T follicular helper cell (primary cell): ENCODE results near the gene PTCH1.
A peak's percentile ranks its signal among the peaks of the same experiment; 100 is the strongest.

Experiments used
- DNase-seq: peaks from one replicate; pipeline ENCODE4 v3.0.0-alpha.2; 2020; ENCODE audit warnings: low read depth

PTCH1 gene

GRCh38 chr9:95512709-95513095 lies 4.1 kb downstream of the PTCH1 start:
- DNase-seq: no peak

- no peak for DNase-seq
These were observed 4.6 kb downstream of the PTCH1 start for GRCh38 chr9:95511952-95512708.

- DNase-seq: no peak
These were observed 5.2 kb downstream of the PTCH1 start for GRCh38 chr9:95511616-95511931.

GRCh38 chr9:95510709-95511615 lies 5.8 kb downstream of the PTCH1 start:
- peak; percentile 60 for DNase-seq

- DNase-seq: no peak
These were observed 6.7 kb downstream of the PTCH1 start for GRCh38 chr9:95509851-95510708.

- peak; percentile 50 for DNase-seq
These were observed 7.6 kb downstream of the PTCH1 start for GRCh38 chr9:95508968-95509850.

GRCh38 chr9:95508242-95508967 lies 8.4 kb downstream of the PTCH1 start:
- no peak for DNase-seq

GRCh38 chr9:95507464-95508241 lies 9.1 kb downstream of the PTCH1 start:
- no peak for DNase-seq

- DNase-seq: no peak
These were observed 9.9 kb downstream of the PTCH1 start for GRCh38 chr9:95506678-95507463.

- no peak for DNase-seq
These were observed 10.4 kb downstream of the PTCH1 start for GRCh38 chr9:95506428-95506677.

- DNase-seq: no peak
These were observed 10.9 kb downstream of the PTCH1 start for GRCh38 chr9:95505717-95506427.

- DNase-seq: no peak
These were observed 11.6 kb downstream of the PTCH1 start for GRCh38 chr9:95505072-95505716.

- DNase-seq: no peak
These were observed 12.5 kb downstream of the PTCH1 start for GRCh38 chr9:95504053-95504963.

- DNase-seq: no peak
These were observed 13.4 kb downstream of the PTCH1 start for GRCh38 chr9:95503369-95503768.

GRCh38 chr9:95502248-95502647 lies 14.5 kb downstream of the PTCH1 start:
- DNase-seq: no peak

- DNase-seq: no peak
These were observed 16.9 kb downstream of the PTCH1 start for GRCh38 chr9:95499847-95500246.

GRCh38 chr9:95499046-95499676 lies 17.6 kb downstream of the PTCH1 start:
- no peak for DNase-seq
